Progenitor cell of endocrine pancreas (in vitro differentiated cells): ENCODE data around the gene GRHL3. TPM values are rescaled to one million over a fixed set of nuclear protein-coding genes. Genes with fewer than 3 reads are reported as not detected.
A peak's percentile ranks its signal among the peaks of the same experiment; 100 is the strongest.
"Not testable (repeated sequence)": the region's sequence is repeated elsewhere in the genome, so short reads cannot be mapped to it uniquely, and the experiment has no call there.

Source experiments
- DNase-seq: peaks from one replicate; pipeline ENCODE4 v3.0.0; 2021; ENCODE audit warnings: low spot score; ENCODE audit not compliant: unreplicated experiment
- H3K27ac Mint-ChIP-seq: 2 replicates; pipeline ENCODE4 v1.8.0; 2021; ENCODE audit warnings: mild to moderate bottlenecking, moderate library complexity, mixed read lengths
- H3K27me3 Mint-ChIP-seq: 2 replicates; pipeline ENCODE4 v1.8.0; 2021; ENCODE audit warnings: mixed read lengths
- H3K36me3 Mint-ChIP-seq: 2 replicates; pipeline ENCODE4 v1.8.0; 2022; ENCODE audit warnings: mixed read lengths; ENCODE audit not compliant: insufficient read depth
- H3K4me1 Mint-ChIP-seq: 2 replicates; pipeline ENCODE4 v1.8.0; 2021; ENCODE audit warnings: low read depth, mixed read lengths
- H3K4me3 Mint-ChIP-seq: 2 replicates; pipeline ENCODE4 v1.8.0; 2021; ENCODE audit warnings: low read depth, mild to moderate bottlenecking, moderate library complexity, mixed read lengths
- H3K9me3 Mint-ChIP-seq: 2 replicates; pipeline ENCODE4 v1.8.0; 2021; ENCODE audit warnings: low read depth, mixed read lengths
- CTCF ChIP-seq: fragments of 200-600 bp; sonication (generic); IDR thresholded peaks from one replicate; pipeline ENCODE4 v1.5.0; 2021; ENCODE audit warnings: antibody characterized with exemption, mild to moderate bottlenecking; ENCODE audit not compliant: unreplicated experiment
- long read RNA-seq: library from polyadenylated mRNA; unstranded; transcript quantifications from one replicate; pipeline ENCODE4 v2.0.0, GENCODE V29; 2020
- total RNA-seq: library from RNA; stranded (reverse); gene quantifications from 2 replicates; pipeline ENCODE4 v1.2.1, GENCODE V29; 2021

Gene GRHL3
- total RNA-seq = 4.9 and 5.7 TPM in 2 replicates
- long read RNA-seq, partial matches to known transcripts = 0 of 6 reads
- long read RNA-seq, other reads (novel, unspliced or antisense) = 2 of 6 reads

DNA sequence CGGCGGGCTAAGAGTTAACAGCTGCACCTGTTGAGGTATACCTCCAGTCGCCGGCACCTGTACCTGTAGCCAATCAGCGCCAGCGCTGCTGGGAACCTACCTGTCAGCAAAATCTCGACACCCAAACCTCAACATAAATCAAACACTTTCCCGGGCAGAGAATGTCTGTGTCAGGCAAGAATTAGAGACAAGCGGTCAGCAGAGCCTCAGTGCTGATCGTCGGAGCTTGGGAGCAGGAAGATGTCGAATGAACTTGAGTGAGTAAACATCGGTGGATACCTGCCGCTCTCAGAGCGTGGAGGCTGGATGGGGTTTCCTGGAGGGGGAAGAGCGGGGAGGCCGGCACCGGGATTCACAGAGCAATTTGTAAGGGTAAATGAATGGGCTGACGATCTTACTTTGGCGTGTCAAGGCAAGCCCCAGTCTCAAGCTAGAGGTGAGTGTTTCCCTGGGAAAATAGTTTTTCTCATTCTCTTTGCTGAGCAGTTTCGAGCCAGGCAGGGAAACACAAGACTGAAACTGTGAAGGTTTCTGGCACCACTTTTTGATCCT is at the start of gene GRHL3:
Gene GRHL3, plus strand, starts transcription at position 46 of the 552 bp plus-strand sequence. Its CDS starts 195 bp downstream, at position 241.
- no peak for TF ChIP-seq CTCF
- DNase-seq = peak; percentile 39
- no peaks in the 10 kb centered on the region for H3K9me3 Mint-ChIP-seq
- H3K27ac Mint-ChIP-seq = peak within 1 kb of the TSS; percentile 82
- H3K4me1 Mint-ChIP-seq = peaks cover 25% of the 10 kb centered on the region
- no peaks in the 10 kb centered on the region for H3K36me3 Mint-ChIP-seq
- H3K4me3 Mint-ChIP-seq = peak within 1 kb of the TSS; percentile 74
- peaks cover 32% of the 10 kb centered on the region for H3K27me3 Mint-ChIP-seq

DNA sequence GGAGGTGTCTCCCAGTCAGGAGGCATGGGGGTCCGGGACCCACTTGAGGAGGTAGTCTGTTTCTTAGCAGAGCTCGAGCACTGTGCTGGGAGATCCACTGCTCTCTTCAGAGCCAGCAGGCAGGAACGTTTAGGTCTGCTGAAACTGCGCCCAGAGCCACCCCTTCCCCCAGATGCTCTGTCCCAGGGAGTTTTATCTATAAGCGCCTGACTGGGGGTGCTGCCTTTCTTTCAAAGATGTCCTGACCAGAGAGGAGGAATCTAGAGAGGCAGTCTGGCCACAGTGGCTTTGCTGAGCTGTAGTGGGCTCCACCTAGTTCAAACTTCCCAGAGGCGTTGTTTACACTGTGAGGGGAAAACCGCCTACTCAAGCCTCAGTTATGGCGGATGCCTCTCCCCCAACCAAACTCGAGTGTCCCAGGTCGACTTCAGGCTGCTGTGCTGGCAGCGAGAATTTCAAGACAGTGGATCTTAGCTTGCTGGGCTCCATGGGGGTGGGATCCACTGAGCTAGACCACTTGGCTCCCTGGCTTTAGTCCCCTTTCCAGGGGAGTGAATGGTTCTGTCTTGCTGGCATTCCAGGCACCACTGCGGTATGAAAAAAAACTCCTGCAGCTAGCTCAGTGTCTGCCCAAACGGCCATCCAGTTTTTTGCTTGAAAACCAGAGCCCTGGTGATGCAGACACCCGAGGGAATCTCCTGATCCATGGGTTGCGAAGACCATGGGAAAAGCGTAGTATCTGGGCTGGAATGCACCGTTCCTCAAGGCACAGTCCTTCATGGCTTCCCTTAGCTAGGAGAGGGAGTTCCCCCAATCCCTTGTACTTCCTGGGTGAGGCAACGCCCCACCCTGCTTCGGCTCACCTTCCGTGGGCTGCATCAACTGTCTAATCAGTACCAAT is 44.7 kb upstream of the GRHL3 start:
- not testable (repeated sequence) for DNase-seq, H3K27ac Mint-ChIP-seq, H3K4me3 Mint-ChIP-seq, H3K27me3 Mint-ChIP-seq, H3K36me3 Mint-ChIP-seq, H3K4me1 Mint-ChIP-seq
- peaks cover 20% of the 10 kb centered on the region for H3K9me3 Mint-ChIP-seq

DNA sequence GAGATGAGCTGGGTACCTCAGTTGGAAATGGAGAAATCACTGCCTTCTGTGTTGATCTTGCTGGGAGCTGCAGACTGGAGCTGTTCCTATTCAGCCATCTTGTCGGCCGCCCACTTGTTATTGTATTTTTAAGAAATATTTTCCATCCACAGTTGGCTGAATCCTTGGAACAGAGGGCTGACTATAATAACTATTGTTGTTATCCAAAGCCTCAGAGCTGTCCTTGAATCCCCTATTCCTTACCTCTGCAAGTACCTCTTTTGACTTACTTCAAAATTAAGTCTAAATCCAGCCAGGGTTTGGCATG is 44.1 kb upstream of the GRHL3 start:
- H3K4me1 Mint-ChIP-seq = peaks cover 3% of the 10 kb centered on the region
- TF ChIP-seq CTCF = no peak
- H3K9me3 Mint-ChIP-seq = peaks cover 20% of the 10 kb centered on the region
- H3K27me3 Mint-ChIP-seq = peaks cover 3% of the 10 kb centered on the region
- no peak overlapping the region for H3K4me3 Mint-ChIP-seq
- peaks cover 1% of the 10 kb centered on the region for H3K36me3 Mint-ChIP-seq
- no peak for DNase-seq
- no peak overlapping the region for H3K27ac Mint-ChIP-seq

- no peak overlapping the region for H3K27ac Mint-ChIP-seq
- no peak for TF ChIP-seq CTCF
- no peak for DNase-seq
These were observed 43.6 kb upstream of the GRHL3 start for GRCh38 chr1:24275510-24275909.

DNA sequence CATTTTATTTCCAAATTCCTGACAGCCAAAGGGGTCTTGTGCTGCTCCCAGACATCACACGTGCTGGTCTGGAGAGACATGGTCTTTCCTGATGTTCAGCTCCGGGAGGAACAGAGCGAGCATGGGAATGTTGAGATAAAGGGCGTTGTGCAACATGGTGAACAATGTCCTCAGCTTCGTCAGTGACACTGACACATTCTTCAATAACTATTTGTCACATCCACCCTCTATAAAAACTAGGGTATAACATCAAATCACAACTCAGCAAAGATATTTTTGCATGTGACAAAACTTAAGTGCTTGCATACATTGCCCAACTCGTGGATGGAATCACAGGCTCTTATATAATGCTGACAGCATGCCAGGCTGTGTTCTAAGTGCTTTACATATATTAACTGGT is 42.4 kb upstream of the GRHL3 start:
- no peak overlapping the region for H3K4me3 Mint-ChIP-seq
- no peaks in the 10 kb centered on the region for H3K27me3 Mint-ChIP-seq
- no peak overlapping the region for H3K27ac Mint-ChIP-seq
- no peak for DNase-seq
- TF ChIP-seq CTCF = no peak
- peaks cover 2% of the 10 kb centered on the region for H3K36me3 Mint-ChIP-seq
- peaks cover 7% of the 10 kb centered on the region for H3K4me1 Mint-ChIP-seq
- H3K9me3 Mint-ChIP-seq = peaks cover 18% of the 10 kb centered on the region

More at GRCh38 chr1:24275510-24275909, 43.6 kb upstream of the GRHL3 start:
- H3K9me3 Mint-ChIP-seq = peaks cover 20% of the 10 kb centered on the region
- H3K4me1 Mint-ChIP-seq = peaks cover 6% of the 10 kb centered on the region
- H3K27me3 Mint-ChIP-seq = peaks cover 3% of the 10 kb centered on the region
- no peak overlapping the region for H3K4me3 Mint-ChIP-seq
- peaks cover 1% of the 10 kb centered on the region for H3K36me3 Mint-ChIP-seq
